Measurements from ENCODE around the gene TSHZ3.

Gene TSHZ3

DNA sequence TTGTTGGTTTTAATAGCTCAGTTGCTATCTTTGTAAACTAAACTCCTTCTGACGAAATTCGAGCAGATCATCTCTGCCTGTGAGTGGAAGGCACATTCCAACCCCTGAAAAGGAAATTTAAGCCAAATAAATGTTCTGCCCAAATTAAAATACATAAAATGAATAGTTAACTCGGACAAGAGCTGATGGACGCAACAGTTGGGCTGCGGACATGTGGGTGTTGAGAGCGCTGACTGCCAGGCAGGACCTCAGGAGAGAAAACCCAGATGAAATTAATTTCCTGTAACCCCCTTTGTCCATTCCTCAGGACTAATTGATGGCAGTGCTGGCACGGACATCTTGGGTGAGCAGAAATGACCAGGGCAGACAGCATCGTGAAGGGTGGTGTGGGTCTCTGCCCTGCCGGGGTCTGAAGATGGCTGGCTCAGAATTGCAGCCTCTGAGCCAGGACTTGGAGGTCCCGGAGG, 86.5 kb downstream of the TSHZ3 start:
- DNase-seq (ENCODE audit: low read depth), result no peak

DNA sequence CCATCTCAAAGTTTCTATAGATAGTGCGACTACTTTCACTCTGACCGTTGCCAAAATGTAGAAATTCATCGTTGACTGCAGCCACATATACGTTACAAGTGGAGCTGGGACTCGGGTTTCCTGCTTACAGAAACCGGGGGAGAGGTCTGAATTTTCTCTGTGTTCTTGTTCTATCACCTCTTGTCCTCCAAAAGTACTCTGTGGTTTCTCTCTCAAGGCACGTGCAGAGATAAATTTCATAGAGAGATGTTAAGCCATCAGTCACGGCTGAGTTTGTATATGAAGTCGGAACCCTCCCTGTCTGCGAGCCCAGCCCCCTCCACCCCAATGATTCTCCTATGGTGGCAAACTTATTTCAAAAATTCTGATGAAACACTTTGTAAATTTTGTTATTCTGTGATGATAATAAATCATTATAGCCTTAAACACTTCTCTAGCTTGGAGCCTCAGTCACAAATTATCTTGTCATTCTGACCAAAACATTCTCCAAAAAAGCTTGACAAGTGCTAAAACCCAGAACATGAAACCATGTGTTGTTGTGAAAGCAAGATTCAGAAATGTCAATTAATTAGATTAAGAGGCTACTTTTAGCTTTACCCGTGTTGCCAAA, 87.5 kb downstream of the TSHZ3 start:
- DNase-seq (ENCODE audit: low read depth), result no peak

DNA sequence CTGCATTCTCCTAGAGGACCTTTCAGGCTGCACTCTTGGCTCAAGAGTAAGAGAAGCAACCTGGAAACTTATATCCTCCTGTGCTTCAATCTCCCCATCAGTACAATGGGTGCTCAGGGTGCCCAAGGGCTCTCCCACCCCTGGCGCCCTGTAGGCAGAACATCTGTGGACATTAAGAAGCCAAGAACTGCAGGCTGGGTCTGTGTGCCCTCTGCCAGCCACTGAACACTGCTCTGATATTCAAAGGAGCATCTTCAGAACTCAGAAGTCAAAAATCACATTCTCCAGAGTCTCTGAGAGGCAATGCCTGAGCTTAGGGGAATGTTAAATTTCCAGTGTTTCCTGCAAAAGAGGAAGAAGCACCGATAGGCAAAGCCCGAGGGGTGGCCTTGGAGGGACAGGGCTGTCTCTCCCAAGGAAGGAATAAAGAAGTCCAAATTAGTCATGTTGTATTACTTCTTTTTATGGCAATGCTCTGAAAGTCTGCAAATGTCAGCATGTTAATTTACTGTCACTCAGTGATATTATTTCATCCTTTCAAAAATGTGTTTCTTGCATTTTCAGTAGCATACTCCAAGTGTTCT, 88.1 kb downstream of the TSHZ3 start:
- DNase-seq (ENCODE audit: low read depth), result no peak

DNA sequence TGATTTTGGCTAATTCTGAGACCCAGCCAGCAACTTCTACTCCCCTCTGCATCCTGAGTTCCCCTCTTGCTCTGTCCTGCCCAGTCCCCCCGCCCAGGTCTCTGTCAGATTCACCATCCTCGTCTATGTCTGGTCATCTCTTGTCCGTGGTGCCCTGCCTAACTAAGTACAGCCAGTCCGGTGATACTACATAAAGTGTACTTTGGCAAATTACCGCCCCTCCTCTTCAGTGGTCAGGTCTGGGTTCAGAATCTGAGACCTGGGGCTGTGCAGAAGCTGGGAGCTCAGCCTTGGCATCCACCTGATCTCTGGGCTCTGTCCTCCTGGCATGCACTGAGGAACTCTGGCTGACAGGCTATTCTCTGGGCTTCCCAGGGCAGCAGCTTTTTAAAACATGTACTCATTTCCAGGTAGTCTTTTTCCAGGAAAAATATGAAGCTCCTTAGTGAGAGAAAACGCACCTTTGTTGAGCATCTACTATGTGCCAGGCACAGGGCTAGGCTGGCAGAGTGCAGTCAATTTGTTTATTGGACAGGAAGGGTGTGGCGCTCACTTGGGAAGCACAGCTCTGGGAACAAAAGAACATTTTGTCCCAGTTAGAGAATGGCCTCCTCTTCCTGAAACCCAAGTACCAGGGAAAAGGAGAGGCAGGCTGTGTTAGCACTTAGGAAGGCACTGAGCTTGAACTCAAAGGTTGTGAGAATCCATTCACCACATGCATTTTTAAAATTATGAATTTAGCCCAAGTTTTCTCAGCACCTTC, 88.9 kb downstream of the TSHZ3 start:
- DNase-seq (ENCODE audit: low read depth), result no peak

DNA sequence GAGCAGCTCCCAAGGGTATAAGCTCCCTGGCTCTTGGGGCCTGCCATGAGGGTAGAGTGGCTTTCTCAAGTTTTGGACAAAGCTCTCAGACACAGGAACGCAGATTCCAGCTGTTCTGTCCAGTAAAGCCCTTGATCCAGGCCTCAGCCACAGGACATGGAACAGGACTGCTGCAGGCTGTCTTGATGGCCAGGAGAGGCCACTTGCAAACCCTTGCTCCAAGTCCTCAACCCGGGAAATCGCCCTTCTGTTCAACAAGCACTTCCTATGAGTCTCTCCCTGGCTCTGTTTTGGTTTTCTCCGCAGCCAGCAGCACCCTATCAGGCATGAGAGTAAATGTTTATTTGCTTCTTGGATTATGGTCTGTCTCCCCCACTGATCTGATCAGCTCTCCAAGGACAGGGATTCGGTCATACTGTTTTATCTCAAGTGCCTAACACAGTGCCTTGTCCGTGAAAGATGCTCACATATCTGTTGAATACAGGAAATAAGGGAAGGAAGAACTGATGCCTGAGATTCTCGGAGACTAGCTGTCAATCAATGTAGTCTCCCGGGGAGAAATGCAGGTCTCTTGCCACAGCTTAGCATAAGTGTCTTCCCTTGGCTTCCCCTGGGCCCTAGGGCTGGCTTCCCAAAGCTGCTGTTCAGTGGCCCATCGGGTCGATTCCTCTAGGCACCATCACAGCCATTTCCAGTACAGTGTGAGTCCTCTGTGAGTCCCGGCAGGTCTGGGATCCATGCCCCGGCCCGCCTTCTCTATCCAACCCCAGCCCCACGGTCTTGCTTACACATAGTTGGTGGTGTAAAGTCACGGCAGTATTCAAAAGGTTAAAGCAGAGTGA, 90.8 kb downstream of the TSHZ3 start:
- no peak for DNase-seq (ENCODE audit: low read depth)

DNA sequence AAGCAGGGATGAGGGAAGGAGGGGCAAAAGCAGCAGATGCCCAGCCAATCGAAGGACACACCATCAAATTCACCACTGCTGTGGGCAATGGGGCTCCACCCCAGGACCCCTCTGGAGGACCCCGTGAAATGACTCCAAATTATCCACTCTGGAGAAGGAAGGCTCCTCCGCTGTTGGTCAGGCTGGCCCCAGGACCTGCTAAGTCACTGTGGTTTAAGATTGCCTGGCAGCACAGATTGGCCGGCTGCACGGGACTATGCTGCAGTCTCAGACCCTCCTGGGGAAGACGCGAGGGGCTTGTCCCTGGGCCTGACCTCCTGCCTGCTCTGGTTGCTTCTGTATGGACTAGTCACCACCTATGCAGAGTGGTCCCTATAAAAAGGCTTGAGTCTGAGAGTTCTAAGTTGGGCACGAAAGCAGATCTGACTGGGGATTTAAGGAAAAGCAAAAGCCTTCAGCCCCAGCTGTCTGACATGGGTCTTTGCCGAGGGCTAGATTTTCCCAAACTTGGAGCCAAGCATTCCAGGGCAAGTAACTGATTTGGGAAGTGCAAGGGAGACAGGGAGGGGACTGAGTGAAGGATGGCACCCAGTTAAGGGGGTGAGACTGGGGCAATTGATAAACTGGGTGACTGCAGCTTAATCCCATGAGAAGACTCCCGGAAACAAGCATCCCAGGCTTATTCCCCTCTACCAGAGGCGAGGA, 91.7 kb downstream of the TSHZ3 start:
- no peak for DNase-seq (ENCODE audit: low read depth)

DNA sequence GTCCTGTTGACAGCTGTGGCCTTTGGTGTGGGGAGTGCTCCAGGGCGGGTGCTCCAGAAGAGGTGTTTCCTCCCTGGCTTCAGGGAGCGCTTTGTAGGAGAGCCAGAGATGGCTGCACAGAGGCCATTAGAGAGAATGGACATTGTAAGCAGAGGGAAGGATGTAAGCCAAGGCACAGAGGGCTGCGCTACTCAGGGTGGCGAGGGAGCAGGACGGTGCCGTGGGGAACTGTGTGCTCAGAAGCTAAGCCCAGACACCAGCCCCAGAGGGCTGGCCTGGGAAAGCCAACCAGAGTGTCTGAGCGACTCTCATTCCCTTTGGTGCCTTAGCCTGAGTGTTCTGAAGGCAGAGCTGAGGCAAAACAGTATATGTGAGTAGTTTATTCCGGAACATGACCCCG, 92.2 kb downstream of the TSHZ3 start:
- DNase-seq (ENCODE audit: low read depth), result no peak

DNA sequence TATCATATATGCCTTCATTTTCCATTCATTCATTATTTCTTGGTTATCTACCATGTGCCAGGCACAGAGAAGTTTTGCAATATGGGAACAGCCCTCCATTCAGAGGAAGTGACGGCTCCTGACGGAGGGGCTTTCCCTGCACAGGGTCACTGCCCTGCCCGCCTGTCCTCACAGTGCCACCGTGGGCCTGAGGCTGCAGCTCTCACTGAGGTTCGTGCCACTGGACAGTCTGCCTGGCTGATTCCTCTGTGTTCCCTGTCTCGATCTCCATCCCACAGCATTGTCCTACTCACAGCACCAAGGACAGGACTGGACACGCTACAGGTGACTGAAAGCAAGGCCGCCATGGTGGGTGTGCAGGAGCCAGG, 92.7 kb downstream of the TSHZ3 start:
- DNase-seq (ENCODE audit: low read depth), result no peak

DNA sequence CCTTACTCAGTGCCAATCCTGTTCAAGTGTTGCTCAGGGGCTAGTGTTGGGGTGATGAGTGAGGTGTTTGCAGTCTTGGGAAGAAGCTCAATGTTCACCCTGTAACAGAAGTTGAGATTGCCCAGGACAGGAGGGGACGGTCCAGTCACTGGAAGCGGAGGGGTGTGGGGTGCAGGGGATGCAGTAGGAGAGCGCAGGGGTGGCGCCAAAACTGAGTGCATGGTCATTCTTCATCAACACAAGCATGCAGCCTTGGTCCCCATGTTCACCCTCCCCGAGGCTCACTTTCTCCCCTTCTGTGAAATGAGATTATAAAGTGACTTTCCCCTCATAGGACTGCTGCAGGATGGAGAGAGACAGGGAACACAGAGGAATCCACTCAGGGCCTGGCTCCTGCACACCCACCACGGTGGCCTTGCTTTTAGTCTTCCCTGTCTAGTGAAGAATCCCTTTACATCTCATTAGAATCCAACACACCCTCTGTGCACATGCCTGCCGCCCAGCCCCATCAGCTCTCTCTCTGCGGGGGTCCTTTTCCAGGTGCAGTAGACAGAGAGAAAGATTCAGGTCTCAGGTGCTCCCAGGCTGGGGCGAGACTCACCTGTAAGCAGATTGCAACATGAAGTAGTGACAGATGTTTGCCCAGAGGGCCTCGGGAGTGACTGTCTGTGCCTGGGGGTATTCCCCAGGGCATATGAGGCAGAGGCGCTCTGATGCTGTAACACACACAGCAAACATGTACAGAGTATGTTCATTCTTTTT, 93.2 kb downstream of the TSHZ3 start:
- DNase-seq (ENCODE audit: low read depth), result no peak

DNA sequence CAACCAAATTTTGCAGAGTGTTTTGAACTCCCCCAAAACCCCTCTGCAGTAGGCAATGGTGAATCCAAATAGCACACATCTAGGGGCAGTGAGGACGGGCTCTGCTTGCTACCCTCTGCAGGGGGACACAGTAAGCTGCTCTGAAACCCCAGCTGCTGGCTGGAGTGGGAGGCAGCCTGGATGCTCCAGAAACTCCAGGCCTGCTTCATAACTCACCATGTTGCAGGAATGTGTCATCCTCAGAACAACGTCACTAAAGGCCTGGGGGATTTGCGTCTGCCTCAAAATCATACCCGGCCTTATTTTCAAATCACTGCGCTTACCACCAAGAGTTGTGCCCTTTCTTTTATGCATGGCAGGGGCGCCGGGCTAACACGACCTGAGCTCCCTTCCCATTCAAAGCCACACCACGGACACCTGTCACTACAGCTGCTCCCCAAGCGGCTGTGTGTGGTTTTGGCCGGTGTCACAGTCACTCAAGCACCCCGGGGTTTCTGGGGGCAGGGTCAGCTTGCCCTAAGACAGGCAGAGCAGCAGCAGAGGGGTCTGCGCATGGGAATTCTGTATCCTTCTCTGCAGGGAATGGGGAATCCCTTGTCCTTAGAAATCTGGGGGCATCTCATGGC, 93.9 kb downstream of the TSHZ3 start:
- DNase-seq (ENCODE audit: low read depth), result no peak

DNA sequence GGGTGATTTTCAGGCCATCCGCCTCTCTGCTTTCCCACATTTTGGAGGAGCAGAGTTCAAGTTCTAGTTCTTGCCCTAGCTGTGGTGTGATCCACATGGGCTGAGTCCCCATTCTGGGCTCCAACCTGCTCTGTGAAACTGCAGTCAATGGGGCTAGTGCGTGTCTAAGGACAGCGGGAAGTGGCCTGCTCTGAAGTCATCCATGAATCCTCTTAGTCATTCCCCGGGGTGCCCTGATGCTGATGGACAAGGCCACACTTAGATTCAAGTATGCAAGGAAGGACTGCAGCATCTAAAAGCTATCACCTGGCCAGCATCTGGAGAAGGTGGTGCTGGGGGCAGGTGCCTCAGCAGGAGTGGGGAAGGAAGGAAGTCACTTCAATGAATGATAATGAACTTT, 94.6 kb downstream of the TSHZ3 start:
- no peak for DNase-seq (ENCODE audit: low read depth)

DNA sequence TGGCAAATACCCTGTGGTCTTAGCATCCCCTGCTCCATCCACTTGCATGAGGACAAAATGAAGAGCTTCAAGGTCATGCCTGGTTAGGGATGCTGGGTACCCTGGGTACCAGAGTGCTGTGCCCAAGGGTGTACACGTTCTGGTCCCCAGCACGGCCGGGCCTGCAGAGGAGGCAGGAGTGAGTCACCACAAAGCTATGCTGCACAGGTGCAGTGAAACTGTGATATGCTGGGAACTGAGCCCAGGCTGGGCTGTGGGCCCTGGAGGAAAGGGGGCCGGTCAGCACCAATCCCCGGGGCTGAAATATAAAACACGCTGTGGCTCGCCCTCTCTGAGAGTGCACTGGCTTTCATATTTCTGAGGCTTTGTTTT, 95.1 kb downstream of the TSHZ3 start:
- DNase-seq (ENCODE audit: low read depth), result no peak

DNA sequence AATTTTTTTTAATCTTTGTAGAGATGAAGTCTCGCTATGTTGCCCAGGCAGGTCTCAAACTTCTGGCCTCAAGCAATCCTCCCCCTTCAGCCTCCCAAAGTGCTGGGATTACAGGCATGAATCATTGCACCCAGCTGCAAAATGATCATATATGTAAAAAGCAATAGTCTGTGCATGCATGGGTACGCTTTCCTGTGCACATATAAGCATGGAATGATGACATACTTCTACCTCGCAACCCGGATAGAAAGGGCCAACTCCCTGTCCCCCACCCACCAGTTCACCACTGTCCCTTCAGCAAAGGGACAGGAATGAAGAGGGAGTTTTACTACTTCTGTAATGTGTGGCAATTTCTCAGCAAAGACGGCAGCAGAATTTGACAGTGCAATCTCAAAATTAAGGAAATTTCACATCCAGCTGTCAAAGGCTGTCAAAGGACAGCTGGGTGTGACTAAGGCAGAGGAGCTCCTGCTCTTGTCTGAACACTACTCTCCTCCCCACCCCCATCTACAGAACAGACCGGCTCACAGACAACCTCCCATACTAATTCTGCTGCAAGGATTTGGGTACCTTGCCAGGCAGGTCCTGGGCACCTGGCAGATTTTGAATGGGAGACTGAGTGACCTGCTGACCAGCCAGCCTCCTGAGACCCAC, 95.6 kb downstream of the TSHZ3 start:
- no peak for DNase-seq (ENCODE audit: low read depth)

DNA sequence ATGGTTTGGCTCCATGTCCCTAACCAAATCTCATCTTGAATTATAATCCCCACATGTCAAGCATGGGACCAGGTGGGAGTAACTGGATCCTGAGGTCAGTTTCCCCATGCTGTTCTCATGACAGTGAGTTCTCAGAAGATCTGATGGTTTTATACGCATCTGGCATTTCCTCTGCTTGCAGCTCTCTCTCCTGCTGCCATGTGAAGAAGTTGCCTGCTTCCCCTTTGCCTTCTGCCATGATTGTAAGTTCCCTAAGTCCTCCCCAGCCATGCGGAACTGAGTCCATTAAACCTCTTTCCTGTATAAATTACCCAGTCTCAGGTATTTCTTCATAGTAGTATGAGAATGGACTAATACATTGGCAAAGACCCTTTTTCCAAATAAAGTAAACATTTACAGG, 96.8 kb downstream of the TSHZ3 start:
- no peak for DNase-seq (ENCODE audit: low read depth)

DNA sequence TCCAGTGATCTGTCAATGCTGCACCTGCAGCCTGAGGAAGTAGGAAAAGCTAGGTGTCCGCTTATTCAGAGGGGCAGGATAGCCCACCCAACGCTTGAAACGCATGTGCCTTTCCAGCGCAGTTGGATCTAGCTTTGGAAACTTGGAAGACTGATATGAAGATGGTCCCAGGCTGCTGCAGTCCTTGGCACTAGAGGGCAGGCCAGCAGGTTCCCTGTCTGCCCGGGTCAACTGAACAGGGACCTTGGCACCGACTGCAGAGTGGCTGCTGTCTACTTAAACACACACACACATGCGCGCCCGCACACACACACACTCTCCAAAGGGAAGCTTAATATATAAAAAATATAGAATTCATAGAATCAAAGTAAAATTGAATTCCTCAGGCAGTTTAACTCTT, 100.0 kb downstream of the TSHZ3 start:
- DNase-seq (ENCODE audit: low read depth), result no peak

DNA sequence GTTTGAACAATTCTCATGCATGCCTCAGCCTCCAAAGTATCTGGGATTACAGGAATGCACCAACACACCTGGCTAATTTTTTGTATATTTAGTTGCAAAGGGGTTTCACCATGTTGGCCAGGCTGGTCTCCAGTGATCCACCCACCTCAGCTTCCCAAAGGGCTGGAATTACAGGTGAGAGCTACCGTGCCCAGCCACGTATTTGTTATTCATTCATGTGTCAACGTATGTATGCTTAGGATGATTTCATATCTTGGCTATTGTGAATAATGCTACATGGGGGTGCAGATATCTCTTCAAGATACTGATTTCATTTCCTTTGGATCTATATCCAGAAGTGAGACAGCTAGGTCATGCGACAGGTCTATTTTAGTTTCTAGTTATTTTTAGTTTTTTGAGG, 113.4 kb downstream of the TSHZ3 start:
- DNase-seq (ENCODE audit: low read depth), result no peak

DNA sequence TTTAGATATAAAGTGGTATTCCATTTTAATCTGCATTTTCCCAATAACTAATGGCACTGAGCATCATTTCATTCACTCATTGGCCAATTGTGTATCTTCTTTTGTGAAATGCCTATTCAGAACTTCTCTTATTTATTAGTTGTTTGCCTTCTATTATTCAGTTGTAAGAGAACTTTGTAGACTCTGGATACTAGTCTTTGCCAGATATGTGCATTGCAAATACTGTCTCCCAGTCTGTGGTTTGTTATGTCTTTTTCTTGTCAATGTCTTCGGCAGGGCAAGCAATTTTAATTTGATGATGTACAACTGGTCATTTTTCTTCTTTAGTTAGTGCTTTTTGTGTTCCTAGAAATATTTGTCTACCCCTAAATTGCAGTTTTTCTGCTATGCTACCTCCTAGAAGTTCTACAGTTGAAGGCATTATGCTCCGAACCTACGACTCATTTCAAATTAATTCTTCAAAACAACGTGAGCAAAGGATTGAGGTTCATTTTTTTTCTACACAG, 115.9 kb downstream of the TSHZ3 start:
- DNase-seq (ENCODE audit: low read depth), result no peak

DNA sequence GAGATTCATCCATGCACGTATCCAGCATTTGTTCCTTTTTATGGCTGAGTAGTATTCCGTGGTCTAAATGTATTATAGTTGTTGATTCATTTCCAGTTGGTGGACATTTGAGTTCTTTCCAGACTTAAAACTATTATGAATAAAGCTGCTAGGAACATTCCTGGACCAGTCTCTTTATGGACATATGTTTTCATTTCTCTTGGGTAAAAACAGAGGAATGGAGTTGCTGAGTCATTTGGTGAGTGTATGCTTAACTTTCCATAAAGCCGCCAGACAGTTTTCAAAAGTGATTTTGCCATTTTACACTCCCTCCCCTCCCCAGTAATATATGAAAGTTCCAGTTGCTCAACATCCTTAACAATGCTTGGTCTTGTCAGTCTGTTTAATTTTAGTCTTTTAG, 116.4 kb downstream of the TSHZ3 start:
- peak; percentile 68 for DNase-seq (ENCODE audit: low read depth)

DNA sequence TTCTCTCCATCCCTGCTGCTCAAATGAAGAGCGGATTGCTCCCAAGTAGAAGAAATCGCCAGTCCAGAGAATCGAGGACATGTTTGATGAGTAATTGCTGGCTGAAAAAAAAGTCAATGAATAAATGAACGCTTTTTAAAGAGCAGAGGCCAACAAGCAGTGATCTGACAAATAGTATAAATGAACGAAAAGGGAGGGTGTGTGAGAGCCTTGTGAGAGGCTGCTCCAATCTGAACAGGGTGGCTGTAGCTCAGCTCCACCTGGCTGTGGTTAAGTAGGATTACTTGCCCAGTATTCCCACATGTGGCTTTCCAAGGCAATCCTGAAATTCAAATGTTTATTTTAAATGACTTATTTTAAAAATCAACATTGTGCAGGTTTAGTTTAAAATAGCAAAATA, 117.1 kb downstream of the TSHZ3 start:
- no peak for DNase-seq (ENCODE audit: low read depth)

DNA sequence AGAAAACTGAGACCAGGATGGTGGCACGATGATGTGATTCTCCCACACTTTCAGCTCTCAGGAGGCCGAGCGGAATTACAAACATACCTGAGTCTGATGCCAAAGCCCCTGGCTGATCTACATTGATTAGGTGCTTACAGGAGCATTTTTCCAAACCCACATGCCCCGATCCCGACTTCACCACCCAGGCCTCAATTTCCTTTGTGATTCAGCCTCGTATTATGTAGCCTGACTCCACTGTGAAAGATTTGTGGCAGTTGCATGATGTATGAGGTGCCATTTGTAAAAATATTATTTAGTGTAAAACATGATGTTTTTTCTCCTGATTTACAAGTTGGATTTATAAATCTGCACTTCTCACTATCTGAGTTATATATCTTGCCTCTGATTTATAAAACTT, 118.0 kb downstream of the TSHZ3 start:
- no peak for DNase-seq (ENCODE audit: low read depth)
